NB4 (cell line): ENCODE results near the gene ALDH9A1.

Source experiments
- MYC ChIP-seq: IDR thresholded peaks from 2 replicates; pipeline ENCODE4 v1.6.1; 2011; ENCODE audit warnings: low read depth, low read length
- POLR2A ChIP-seq: IDR thresholded peaks from 2 replicates; pipeline ENCODE4 v1.6.1; 2011; ENCODE audit warnings: mild to moderate bottlenecking; ENCODE audit not compliant: insufficient read length; ENCODE audit errors: extremely low read depth
- TF ChIP-seq, protein P1 (sequence below): IDR thresholded peaks from one replicate; pipeline ENCODE4 v1.5.1; 2012; ENCODE audit warnings: low read depth, low read length
- TF ChIP-seq, protein P2 (sequence below): IDR thresholded peaks from 2 replicates; pipeline ENCODE4 v1.6.1; 2011; ENCODE audit warnings: low read depth, low read length

DNA sequence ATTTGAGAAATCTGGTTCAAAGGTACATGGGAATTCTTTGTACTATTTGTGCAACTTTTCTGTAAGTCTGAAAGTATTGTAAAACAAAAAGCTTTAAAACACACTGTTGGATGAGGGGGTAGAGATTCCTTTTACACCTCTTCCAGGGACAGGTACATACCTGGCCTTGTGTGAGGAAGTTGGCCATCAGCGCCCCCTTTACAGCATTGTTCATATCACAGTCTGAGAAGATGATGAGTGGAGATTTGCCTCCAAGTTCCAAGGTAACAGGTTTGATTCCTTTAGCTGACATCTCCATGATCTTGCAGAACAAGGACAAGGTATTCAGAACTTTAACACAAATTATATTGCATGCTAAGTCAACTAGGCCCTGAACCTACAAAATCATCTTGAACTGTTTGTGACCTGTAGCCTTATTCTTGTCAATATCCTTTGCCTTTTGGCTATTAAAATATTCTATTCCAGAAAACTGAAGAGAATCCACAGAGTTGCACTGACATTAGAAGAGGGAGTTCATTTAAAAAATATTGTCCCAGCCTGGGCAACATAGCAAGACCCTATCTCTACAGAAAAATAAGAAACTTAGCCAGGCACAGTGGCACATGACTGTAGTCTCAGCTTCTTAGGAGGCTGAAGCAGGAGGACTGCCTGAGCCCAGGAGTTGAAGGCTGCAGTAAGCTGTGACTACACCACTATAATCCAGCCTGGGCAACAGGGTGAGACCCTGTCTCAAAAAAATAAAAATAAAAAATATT, 18.9 kb downstream of the ALDH9A1 start:
- TF ChIP-seq, protein P1, sequence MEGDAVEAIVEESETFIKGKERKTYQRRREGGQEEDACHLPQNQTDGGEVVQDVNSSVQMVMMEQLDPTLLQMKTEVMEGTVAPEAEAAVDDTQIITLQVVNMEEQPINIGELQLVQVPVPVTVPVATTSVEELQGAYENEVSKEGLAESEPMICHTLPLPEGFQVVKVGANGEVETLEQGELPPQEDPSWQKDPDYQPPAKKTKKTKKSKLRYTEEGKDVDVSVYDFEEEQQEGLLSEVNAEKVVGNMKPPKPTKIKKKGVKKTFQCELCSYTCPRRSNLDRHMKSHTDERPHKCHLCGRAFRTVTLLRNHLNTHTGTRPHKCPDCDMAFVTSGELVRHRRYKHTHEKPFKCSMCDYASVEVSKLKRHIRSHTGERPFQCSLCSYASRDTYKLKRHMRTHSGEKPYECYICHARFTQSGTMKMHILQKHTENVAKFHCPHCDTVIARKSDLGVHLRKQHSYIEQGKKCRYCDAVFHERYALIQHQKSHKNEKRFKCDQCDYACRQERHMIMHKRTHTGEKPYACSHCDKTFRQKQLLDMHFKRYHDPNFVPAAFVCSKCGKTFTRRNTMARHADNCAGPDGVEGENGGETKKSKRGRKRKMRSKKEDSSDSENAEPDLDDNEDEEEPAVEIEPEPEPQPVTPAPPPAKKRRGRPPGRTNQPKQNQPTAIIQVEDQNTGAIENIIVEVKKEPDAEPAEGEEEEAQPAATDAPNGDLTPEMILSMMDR: no peak
- no peak for TF ChIP-seq POLR2A
- TF ChIP-seq, protein P2, sequence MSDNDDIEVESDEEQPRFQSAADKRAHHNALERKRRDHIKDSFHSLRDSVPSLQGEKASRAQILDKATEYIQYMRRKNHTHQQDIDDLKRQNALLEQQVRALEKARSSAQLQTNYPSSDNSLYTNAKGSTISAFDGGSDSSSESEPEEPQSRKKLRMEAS: no peak
- no peak for TF ChIP-seq MYC
